ENCODE results near the gene SLC25A11. TPM values are rescaled to one million over a fixed set of nuclear protein-coding genes. Genes with fewer than 3 reads are reported as not detected.
A peak's percentile ranks its signal among the peaks of the same experiment; 100 is the strongest.

SLC25A11 gene
- total RNA-seq, 1 experiment from 2014 or later, result 75.1 TPM

DNA sequence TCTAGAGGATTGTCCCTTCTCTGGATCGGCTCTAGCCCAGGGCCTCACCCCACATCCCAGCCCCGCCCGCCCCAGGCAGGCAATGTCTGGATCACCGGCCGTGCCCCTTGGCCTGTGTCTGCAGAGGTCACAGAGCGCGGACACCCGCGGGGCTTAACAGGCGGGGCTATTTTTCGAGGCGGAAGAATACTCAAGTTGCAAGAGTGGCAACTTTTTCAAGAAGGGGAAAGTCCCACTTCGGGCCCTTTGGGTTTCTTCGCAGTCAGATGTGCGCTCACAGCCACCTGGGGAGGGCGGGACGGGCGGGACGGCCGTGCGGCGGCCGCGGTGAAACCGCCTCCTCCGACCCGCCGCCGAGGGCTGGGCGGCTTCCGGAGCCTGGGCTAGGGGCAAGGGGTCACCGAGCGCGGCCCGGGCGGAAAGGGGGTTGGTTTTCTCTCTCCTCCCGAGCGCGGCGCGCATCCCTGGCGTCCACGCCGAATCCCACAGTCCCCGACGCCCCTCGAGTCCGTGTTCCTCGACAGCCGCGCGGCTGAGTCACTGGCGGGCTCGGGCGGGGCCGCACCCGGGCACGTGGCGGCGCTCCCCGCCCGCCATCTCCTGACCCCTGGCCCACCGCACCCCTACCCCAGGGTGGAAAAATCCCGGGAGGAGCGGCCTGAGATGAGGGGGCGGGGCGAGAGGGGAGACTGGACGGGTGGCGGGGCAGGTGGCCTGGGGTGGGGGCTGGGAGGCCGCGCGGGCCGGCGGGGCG is 9.7 kb upstream of the SLC25A11 start:
- peaks cover 51% of the 10 kb centered on the region for H3K79me2 ChIP-seq (ENCODE audit: insufficient read depth, low read length)
- H3K4me2 ChIP-seq (ENCODE audit: low read length), result peak overlapping the region; percentile 100
- H3K27me3 ChIP-seq (ENCODE audit: insufficient read depth, low read length), result no peaks in the 10 kb centered on the region
- no peaks in the 10 kb centered on the region for H3K9me2 ChIP-seq (ENCODE audit: insufficient read depth)
- TF ChIP-seq POLR2A (IDR thresholded peaks at IDR 0.05; ENCODE audit: borderline replicate concordance, extremely low read depth, insufficient read depth, insufficient read length) (no peak), REST (IDR thresholded peaks at IDR 0.05; ENCODE audit: low read depth) (no peak), FOSL1 (IDR thresholded peaks at IDR 0.05; ENCODE audit: low read depth) (no peak), ELF1 (IDR thresholded peaks at IDR 0.05; ENCODE audit: borderline replicate concordance, low read depth) (no peak), SRF (IDR thresholded peaks at IDR 0.05; ENCODE audit: low read depth) (no peak), SIN3A (IDR thresholded peaks at IDR 0.05; ENCODE audit: low read depth) (0 out of 2 replicates have a peak, but pooled peaks have one; percentile 3), ZNF274 (IDR thresholded peaks at IDR 0.05; ENCODE audit: low read depth, low read length) (no peak), TCF7L2 (IDR thresholded peaks at IDR 0.05; ENCODE audit: borderline replicate concordance, extremely low read depth, insufficient read depth, insufficient read length) (no peak), YY1 (IDR thresholded peaks at IDR 0.05; ENCODE audit: extremely low read depth, insufficient replicate concordance, low read depth, low read length) (no peak), ZFX (IDR thresholded peaks at IDR 0.05) (0 out of 2 replicates have a peak, but pooled peaks have one; percentile 6), JUND (IDR thresholded peaks at IDR 0.05) (0 out of 2 replicates have a peak, but pooled peaks have one; percentile 4), POLR2AphosphoS5 (IDR thresholded peaks at IDR 0.05; ENCODE audit: low read depth, low read length) (peak; percentile 46; the same call in 1 of the 2 replicates), EZH2 (IDR thresholded peaks at IDR 0.05) (no peak), SP1 (IDR thresholded peaks at IDR 0.05; ENCODE audit: low read depth) (peak; percentile 46; the same call in 1 of the 2 replicates), EZH2phosphoT487 (IDR thresholded peaks at IDR 0.05; ENCODE audit: borderline replicate concordance) (no peak)
- TF ChIP-seq, protein P1, sequence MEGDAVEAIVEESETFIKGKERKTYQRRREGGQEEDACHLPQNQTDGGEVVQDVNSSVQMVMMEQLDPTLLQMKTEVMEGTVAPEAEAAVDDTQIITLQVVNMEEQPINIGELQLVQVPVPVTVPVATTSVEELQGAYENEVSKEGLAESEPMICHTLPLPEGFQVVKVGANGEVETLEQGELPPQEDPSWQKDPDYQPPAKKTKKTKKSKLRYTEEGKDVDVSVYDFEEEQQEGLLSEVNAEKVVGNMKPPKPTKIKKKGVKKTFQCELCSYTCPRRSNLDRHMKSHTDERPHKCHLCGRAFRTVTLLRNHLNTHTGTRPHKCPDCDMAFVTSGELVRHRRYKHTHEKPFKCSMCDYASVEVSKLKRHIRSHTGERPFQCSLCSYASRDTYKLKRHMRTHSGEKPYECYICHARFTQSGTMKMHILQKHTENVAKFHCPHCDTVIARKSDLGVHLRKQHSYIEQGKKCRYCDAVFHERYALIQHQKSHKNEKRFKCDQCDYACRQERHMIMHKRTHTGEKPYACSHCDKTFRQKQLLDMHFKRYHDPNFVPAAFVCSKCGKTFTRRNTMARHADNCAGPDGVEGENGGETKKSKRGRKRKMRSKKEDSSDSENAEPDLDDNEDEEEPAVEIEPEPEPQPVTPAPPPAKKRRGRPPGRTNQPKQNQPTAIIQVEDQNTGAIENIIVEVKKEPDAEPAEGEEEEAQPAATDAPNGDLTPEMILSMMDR (IDR thresholded peaks at IDR 0.05 in 2 of 3, conservative IDR thresholded peaks at IDR 0.05 in 1 of 3; ENCODE audit: borderline replicate concordance in 1 of 3, insufficient read depth in 1 of 3, low read depth in 2 of 3, low read length in 2 of 3), result no peak
- TF ChIP-seq, protein P2, sequence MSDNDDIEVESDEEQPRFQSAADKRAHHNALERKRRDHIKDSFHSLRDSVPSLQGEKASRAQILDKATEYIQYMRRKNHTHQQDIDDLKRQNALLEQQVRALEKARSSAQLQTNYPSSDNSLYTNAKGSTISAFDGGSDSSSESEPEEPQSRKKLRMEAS (IDR thresholded peaks at IDR 0.05), result peak; percentile 90
- intact Hi-C loops (cut with micrococcal nuclease), result loop anchor here (1.0 to 5.0 kb wide), 2 partner anchors 18 to 38 kb away; partner anchors contain the start of genes CAMTA2 and SPAG7
- peak overlapping the region; percentile 97 for H3K9ac ChIP-seq (ENCODE audit: low read length)
- peak overlapping the region; percentile 99 for H3K27ac ChIP-seq (ENCODE audit: low read depth, low read length)
- ChIA-PET CTCF (interaction anchor here (1.4 kb wide), 1 partner anchor 9 kb away, joined by 3 read pairs; the partner anchor contains the start of genes RNF167 and SLC25A11), RAD21 (ENCODE audit: low non-redundant PET in 1 of 2, low total read pairs in 2 of 2, uncharacterized antibody in 2 of 2, unreplicated experiment in 2 of 2) (no interaction called here), POLR2A (interaction anchor here (0.6 to 4.7 kb wide), 4 partner anchors 9 to 27 kb away, joined by 3 to 45 read pairs (median 18); partner anchors contain the start of genes RNF167, SLC25A11 and SPAG7)
- DNase-seq (ENCODE audit: low read depth, low spot score) (peak; percentile 41), ATAC-seq (peak; percentile 24)
- peaks cover 9 to 17% of the 10 kb centered on the region in 2 experiments; a peak in 2 of 4 replicates for H3K36me3 ChIP-seq (ENCODE audit: control insufficient read depth in 1 of 2, insufficient read depth in 2 of 2, low read length in 2 of 2)
- H4K20me1 ChIP-seq (ENCODE audit: insufficient read depth), result peaks cover 12% of the 10 kb centered on the region; the same call in 1 of the 2 replicates
- BruUV-seq (replicated peaks), result no TSS peak
- no peaks in the 10 kb centered on the region for H3K9me3 ChIP-seq (ENCODE audit: control insufficient read depth in 1 of 2, insufficient read depth in 1 of 2, low read depth in 1 of 2, low read length in 2 of 2)
- no peak overlapping the region for H2AFZ ChIP-seq (ENCODE audit: low read depth, low read length, poor library complexity, severe bottlenecking)
- H3K4me1 ChIP-seq (ENCODE audit: control insufficient read depth in 1 of 2, insufficient read depth in 2 of 2, low read length in 2 of 2), result peaks cover 35 to 70% of the 10 kb centered on the region in 2 experiments
- peak overlapping the region; percentile 96 to 97 for H3K4me3 ChIP-seq (replicated peaks in 1 of 2; ENCODE audit: low read depth in 1 of 2, low read length in 2 of 2)
